Body of pancreas (tissue), 4 donors: ENCODE data around the gene IFT122.
"Not testable (repeated sequence)": the region's sequence is repeated elsewhere in the genome, so short reads cannot be mapped to it uniquely, and the experiment has no call there.

Source experiments
- CTCF ChIP-seq, 7 experiments: fragments of 450-650 bp in 4 of 7; fragments of 200-600 bp in 3 of 7; sonication (generic) in 3 of 7; IDR thresholded peaks; one replicate each; pipeline ENCODE4 v1.5.1; 2016 to 2019; ENCODE audit warnings: antibody characterized with exemption in 7 of 7
- POLR2A ChIP-seq, 3 donors: fragments of 450-650 bp; IDR thresholded peaks; one replicate each; pipeline ENCODE4 v1.6.1; 2016; ENCODE audit warnings: antibody characterized with exemption in 3 of 3, mild to moderate bottlenecking in 2 of 3

DNA sequence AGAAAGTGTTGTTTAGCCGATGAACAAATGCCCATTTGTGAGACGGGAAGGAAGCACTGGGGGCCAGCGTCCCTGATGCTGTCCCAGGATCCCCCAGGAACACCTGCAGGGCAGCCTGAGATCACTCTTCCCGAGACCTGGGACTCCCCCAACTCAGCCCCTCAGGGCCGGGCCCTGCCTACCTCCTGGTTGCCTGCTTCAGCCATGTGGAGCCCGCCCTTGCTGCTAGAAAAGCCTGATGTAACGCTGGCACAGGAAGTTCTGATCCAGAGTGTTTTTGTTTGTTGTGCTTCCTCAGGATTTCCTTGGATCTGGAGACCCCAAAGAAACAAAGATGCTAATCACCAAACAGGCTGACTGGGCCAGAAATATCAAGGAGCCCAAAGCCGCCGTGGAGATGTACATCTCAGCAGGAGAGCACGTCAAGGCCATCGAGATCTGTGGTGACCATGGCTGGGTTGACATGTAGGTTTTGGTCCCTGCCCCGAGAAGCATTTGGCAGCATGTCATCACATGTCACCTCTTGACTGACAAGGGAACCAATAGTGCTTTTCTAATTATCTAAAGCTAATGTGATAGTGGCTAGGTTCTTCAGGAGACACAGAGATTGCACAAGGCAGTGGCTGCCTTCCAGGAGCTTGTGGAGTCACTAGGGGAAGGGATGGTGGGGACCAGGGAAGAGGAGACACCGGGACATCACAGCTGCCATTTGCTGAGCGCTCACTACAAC lies 59.7 kb downstream of the IFT122 start:
- TF ChIP-seq CTCF, POLR2A (IDR thresholded peaks at IDR 0.05): not testable (repeated sequence)
